Gastroesophageal sphincter (tissue), 3 donors: ENCODE data around the gene PHKA1.
"Not testable (repeated sequence)": the region's sequence is repeated elsewhere in the genome, so short reads cannot be mapped to it uniquely, and the experiment has no call there.

Experiments used
- EP300 ChIP-seq: sonication (generic); formaldehyde crosslinking; IDR thresholded peaks from one replicate; pipeline ENCODE4 v1.6.1; 2017; ENCODE audit warnings: antibody characterized with exemption, mild to moderate bottlenecking
- POLR2A ChIP-seq, 2 donors: fragments of 450-650 bp; IDR thresholded peaks; one replicate each; pipeline ENCODE4 v1.6.1; 2017; ENCODE audit warnings: antibody characterized with exemption in 2 of 2, mild to moderate bottlenecking in 2 of 2, moderate library complexity in 1 of 2
- POLR2AphosphoS5 ChIP-seq: sonication (generic); formaldehyde crosslinking; IDR thresholded peaks from one replicate; pipeline ENCODE4 v1.6.1; 2017; ENCODE audit warnings: antibody characterized with exemption
- TF ChIP-seq, protein P1 (sequence below), 4 experiments: fragments of 200-600 bp in 2 of 4; fragments of 450-650 bp in 2 of 4; sonication (generic) in 1 of 4; IDR thresholded peaks; one replicate each; pipeline ENCODE4 v1.5.1; 2017 to 2019; ENCODE audit warnings: antibody characterized with exemption in 4 of 4, mild to moderate bottlenecking in 2 of 4, moderate library complexity in 2 of 4

DNA sequence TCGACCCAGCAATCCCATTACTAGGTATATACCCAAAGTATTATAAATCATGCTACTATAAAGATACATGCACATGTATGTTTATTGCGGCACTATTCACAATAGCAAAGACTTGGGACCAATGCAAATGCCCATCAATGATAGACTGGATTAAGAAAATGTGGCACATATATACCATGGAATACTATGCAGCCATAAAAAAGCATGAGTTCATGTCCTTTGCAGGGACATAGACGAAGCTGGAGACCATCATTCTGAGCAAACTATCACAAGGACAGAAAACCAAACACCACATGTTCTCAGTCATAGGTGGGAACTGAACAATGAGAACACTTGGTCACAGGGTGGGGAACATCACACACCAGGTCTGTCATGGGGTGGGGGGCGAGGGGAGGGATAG, 123.1 kb downstream of the PHKA1 start:
- TF ChIP-seq, protein P1, sequence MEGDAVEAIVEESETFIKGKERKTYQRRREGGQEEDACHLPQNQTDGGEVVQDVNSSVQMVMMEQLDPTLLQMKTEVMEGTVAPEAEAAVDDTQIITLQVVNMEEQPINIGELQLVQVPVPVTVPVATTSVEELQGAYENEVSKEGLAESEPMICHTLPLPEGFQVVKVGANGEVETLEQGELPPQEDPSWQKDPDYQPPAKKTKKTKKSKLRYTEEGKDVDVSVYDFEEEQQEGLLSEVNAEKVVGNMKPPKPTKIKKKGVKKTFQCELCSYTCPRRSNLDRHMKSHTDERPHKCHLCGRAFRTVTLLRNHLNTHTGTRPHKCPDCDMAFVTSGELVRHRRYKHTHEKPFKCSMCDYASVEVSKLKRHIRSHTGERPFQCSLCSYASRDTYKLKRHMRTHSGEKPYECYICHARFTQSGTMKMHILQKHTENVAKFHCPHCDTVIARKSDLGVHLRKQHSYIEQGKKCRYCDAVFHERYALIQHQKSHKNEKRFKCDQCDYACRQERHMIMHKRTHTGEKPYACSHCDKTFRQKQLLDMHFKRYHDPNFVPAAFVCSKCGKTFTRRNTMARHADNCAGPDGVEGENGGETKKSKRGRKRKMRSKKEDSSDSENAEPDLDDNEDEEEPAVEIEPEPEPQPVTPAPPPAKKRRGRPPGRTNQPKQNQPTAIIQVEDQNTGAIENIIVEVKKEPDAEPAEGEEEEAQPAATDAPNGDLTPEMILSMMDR (IDR thresholded peaks at IDR 0.05) = not testable (repeated sequence)
- TF ChIP-seq POLR2A (IDR thresholded peaks at IDR 0.05); EP300; POLR2AphosphoS5: not testable (repeated sequence)
